Activated gamma-delta T cell treated with Interleukin-2 at 50 U/mL for 16 hours (primary cell): ENCODE results near the gene ETFDH.
A peak's percentile ranks its signal among the peaks of the same experiment; 100 is the strongest.
"Not testable (repeated sequence)": the region's sequence is repeated elsewhere in the genome, so short reads cannot be mapped to it uniquely, and the experiment has no call there.

ENCODE experiments used
- DNase-seq: peaks from one replicate; pipeline ENCODE4 v3.0.0-alpha.2; 2020

The ETFDH gene

GRCh38 chr4:158671915-158672806 lies at the start of gene ETFDH:
Gene ETFDH, plus strand, starts transcription at chr4:158672296. Its CDS starts 161 bp downstream, at chr4:158672457.
- peak; percentile 98 for DNase-seq

GRCh38 chr4:158624889-158625478 lies 47.1 kb upstream of the ETFDH start:
- DNase-seq, result no peak

GRCh38 chr4:158625544-158625943 lies 46.6 kb upstream of the ETFDH start:
- DNase-seq, result no peak

GRCh38 chr4:158630893-158631292 lies 41.2 kb upstream of the ETFDH start:
- DNase-seq, result no peak

GRCh38 chr4:158636619-158637018 lies 35.5 kb upstream of the ETFDH start:
- DNase-seq, result no peak

- DNase-seq, result no peak
Observed at GRCh38 chr4:158644356-158644755, 27.7 kb upstream of the ETFDH start.

GRCh38 chr4:158644760-158645159 lies 27.3 kb upstream of the ETFDH start:
- no peak for DNase-seq

- no peak for DNase-seq
Observed at GRCh38 chr4:158649111-158649680, 22.9 kb upstream of the ETFDH start.

GRCh38 chr4:158652920-158653319 lies 19.2 kb upstream of the ETFDH start:
- DNase-seq, result no peak

GRCh38 chr4:158656439-158656838 lies 15.7 kb upstream of the ETFDH start:
- DNase-seq, result no peak

- DNase-seq, result no peak
Observed at GRCh38 chr4:158657291-158657690, 14.8 kb upstream of the ETFDH start.

GRCh38 chr4:158663255-158663654 lies 8.8 kb upstream of the ETFDH start:
- DNase-seq, result not testable (repeated sequence)

- not testable (repeated sequence) for DNase-seq
Observed at GRCh38 chr4:158663707-158664625, 8.1 kb upstream of the ETFDH start.

- DNase-seq, result no peak
Observed at GRCh38 chr4:158664806-158665205, 7.3 kb upstream of the ETFDH start.

GRCh38 chr4:158666892-158667291 lies 5.2 kb upstream of the ETFDH start:
- no peak for DNase-seq

GRCh38 chr4:158667651-158668198 lies 4.4 kb upstream of the ETFDH start:
- DNase-seq, result no peak

- no peak for DNase-seq
Observed at GRCh38 chr4:158669310-158669709, 2.8 kb upstream of the ETFDH start.

- DNase-seq, result peak; percentile 31
Observed at GRCh38 chr4:158670975-158671664, 976 bp upstream of the ETFDH start.

- DNase-seq, result no peak
Observed at GRCh38 chr4:158671665-158671914, 506 bp upstream of the ETFDH start, which contains the start of gene C4orf46. Gene C4orf46, minus strand, starts transcription at chr4:158671887. Its CDS starts 86 bp downstream, at chr4:158671801.

- DNase-seq, result no peak
Observed at GRCh38 chr4:158673633-158674032, 1.5 kb downstream of the ETFDH start.

GRCh38 chr4:158676076-158676475 lies 4.0 kb downstream of the ETFDH start:
- DNase-seq, result no peak

- no peak for DNase-seq
Observed at GRCh38 chr4:158678767-158679166, 6.7 kb downstream of the ETFDH start.
